ENCODE results near the gene CYP2W1. TPM values are rescaled to one million over a fixed set of nuclear protein-coding genes. Genes with fewer than 3 reads are reported as not detected.
A peak's percentile ranks its signal among the peaks of the same experiment; 100 is the strongest.

The CYP2W1 gene
- total RNA-seq, 4 donors from 2014 or later: not detected

GRCh38 chr7:1018334-1018695 lies 35.3 kb downstream of the CYP2W1 start:
- intact Hi-C loops (cut with DNase I; ENCODE audit: low total_unique reads): no loop called here
- no peak for DNase-seq
- in situ Hi-C loops (cut with MboI; ENCODE audit: low sequenced_read_pairs in 4 of 4): no loop called here
- TF ChIP-seq POLR2A (IDR thresholded peaks at IDR 0.05) (no peak), CTCF (IDR thresholded peaks at IDR 0.05 in 4 of 5, conservative IDR thresholded peaks at IDR 0.05 in 1 of 5) (no peak)
- H3K36me3 ChIP-seq: no peaks in the 10 kb centered on the region
- H3K4me1 ChIP-seq: peaks cover 0 to 5% of the 10 kb centered on the region in 2 donors
- H3K27ac ChIP-seq: no peak overlapping the region
- H3K4me3 ChIP-seq: no peak overlapping the region
- no peaks in the 10 kb centered on the region for H3K9me3 ChIP-seq
- no peak for ATAC-seq
- H3K27me3 ChIP-seq: no peaks in the 10 kb centered on the region

- intact Hi-C loops (cut with DNase I; ENCODE audit: low total_unique reads): no loop called here
Measured at GRCh38 chr7:1019255-1019785, 36.3 kb downstream of the CYP2W1 start.

GRCh38 chr7:1019789-1020610 lies 37.0 kb downstream of the CYP2W1 start:
- Histone ChIP-seq H3K4me1 (peaks cover 9 to 16% of the 10 kb centered on the region in 2 donors), H3K9me3 (no peaks in the 10 kb centered on the region), H3K27me3 (no peaks in the 10 kb centered on the region), H3K36me3 (no peaks in the 10 kb centered on the region), H3K27ac (no peak overlapping the region), H3K4me3 (no peak overlapping the region)
- in situ Hi-C loops (cut with MboI; ENCODE audit: low sequenced_read_pairs in 4 of 4): no loop called here
- DNase-seq (no peak), ATAC-seq (no peak)
- TF ChIP-seq CTCF (IDR thresholded peaks at IDR 0.05 in 4 of 5, conservative IDR thresholded peaks at IDR 0.05 in 1 of 5) (no peak), POLR2A (IDR thresholded peaks at IDR 0.05) (no peak)
- intact Hi-C loops (cut with DNase I; ENCODE audit: low total_unique reads): loop anchor here (5.0 kb wide), 1 partner anchor 47 kb away; no protein-coding TSS in a partner anchor

More at GRCh38 chr7:1019255-1019785, 36.3 kb downstream of the CYP2W1 start:
- Histone ChIP-seq H3K27ac (no peak overlapping the region), H3K4me1 (peaks cover 6 to 11% of the 10 kb centered on the region in 2 donors), H3K9me3 (no peaks in the 10 kb centered on the region), H3K36me3 (no peaks in the 10 kb centered on the region), H3K4me3 (no peak overlapping the region), H3K27me3 (no peaks in the 10 kb centered on the region)
- TF ChIP-seq CTCF (IDR thresholded peaks at IDR 0.05 in 4 of 5, conservative IDR thresholded peaks at IDR 0.05 in 1 of 5): no peak
- no peak for TF ChIP-seq POLR2A (IDR thresholded peaks at IDR 0.05)
- DNase-seq: no peak
- ATAC-seq: no peak
- in situ Hi-C loops (cut with MboI; ENCODE audit: low sequenced_read_pairs in 4 of 4): no loop called here

- H3K9me3 ChIP-seq: no peaks in the 10 kb centered on the region
- intact Hi-C loops (cut with DNase I; ENCODE audit: low total_unique reads): loop anchor here (5.0 kb wide), 1 partner anchor 46 kb away; no protein-coding TSS in a partner anchor
- no peak for TF ChIP-seq POLR2A (IDR thresholded peaks at IDR 0.05)
- TF ChIP-seq CTCF (IDR thresholded peaks at IDR 0.05 in 4 of 5, conservative IDR thresholded peaks at IDR 0.05 in 1 of 5): peak in 3 of 5 experiments; percentile 32 to 47 (median 37)
- peaks cover 9 to 16% of the 10 kb centered on the region in 2 donors for H3K4me1 ChIP-seq
- ATAC-seq: no peak
- in situ Hi-C loops (cut with MboI; ENCODE audit: low sequenced_read_pairs in 4 of 4): no loop called here
- H3K4me3 ChIP-seq: no peak overlapping the region
- H3K27me3 ChIP-seq: no peaks in the 10 kb centered on the region
- H3K36me3 ChIP-seq: no peaks in the 10 kb centered on the region
- H3K27ac ChIP-seq: no peak overlapping the region
- no peak for DNase-seq
Measured at GRCh38 chr7:1020849-1021251, 37.9 kb downstream of the CYP2W1 start.

Data from gastrocnemius medialis (tissue), 4 donors.